Measurements from ENCODE around the gene TRAPPC12. TPM values are rescaled to one million over a fixed set of nuclear protein-coding genes. Genes with fewer than 3 reads are reported as not detected.

Gene TRAPPC12
- total RNA-seq, 1 donor from 2014 or later = 101 TPM

DNA sequence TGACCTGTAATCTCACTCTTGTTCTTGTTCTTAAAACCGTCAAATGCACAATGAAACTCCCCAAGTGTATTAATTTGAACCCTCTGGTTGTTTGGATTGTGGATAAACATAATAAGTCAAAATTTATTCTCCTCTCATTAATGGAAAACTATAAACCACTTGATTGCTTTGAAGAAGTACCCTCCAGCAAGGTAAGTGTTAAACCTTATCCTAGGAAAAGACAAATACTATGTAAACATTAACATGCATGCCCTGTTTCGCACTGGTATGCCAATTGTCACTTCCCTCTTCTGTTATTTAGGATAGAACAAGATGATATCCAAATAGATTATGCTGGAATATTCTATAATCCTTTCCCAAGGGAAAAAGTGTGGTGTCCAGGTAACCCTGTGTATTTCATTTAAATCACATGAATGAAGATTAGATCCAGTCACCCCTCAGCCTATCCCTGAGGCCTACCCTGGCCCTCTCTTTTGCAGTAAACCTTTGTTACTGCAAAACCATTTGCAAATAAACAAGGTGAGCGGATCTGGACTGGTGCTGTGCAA is 138.5 kb downstream of the TRAPPC12 start:
- H3K4me3 Mint-ChIP-seq = peak overlapping the region; percentile 94
- no peak for DNase-seq (ENCODE audit: low spot score)
- peaks cover 3% of the 10 kb centered on the region for H3K27me3 Mint-ChIP-seq (ENCODE audit: insufficient read depth)
- peak overlapping the region; percentile 75 for H3K27ac Mint-ChIP-seq
- peaks cover 32% of the 10 kb centered on the region for H3K36me3 Mint-ChIP-seq (ENCODE audit: low read depth)
- peaks cover 18% of the 10 kb centered on the region for H3K9me3 Mint-ChIP-seq
- H3K4me1 Mint-ChIP-seq (ENCODE audit: low read depth) = peaks cover 52% of the 10 kb centered on the region
- intact Hi-C loops (cut with micrococcal nuclease) = loop anchor here (1.0 to 2.0 kb wide), 2 partner anchors 55 to 57 kb away; partner anchors contain the start of gene RPS7

DNA sequence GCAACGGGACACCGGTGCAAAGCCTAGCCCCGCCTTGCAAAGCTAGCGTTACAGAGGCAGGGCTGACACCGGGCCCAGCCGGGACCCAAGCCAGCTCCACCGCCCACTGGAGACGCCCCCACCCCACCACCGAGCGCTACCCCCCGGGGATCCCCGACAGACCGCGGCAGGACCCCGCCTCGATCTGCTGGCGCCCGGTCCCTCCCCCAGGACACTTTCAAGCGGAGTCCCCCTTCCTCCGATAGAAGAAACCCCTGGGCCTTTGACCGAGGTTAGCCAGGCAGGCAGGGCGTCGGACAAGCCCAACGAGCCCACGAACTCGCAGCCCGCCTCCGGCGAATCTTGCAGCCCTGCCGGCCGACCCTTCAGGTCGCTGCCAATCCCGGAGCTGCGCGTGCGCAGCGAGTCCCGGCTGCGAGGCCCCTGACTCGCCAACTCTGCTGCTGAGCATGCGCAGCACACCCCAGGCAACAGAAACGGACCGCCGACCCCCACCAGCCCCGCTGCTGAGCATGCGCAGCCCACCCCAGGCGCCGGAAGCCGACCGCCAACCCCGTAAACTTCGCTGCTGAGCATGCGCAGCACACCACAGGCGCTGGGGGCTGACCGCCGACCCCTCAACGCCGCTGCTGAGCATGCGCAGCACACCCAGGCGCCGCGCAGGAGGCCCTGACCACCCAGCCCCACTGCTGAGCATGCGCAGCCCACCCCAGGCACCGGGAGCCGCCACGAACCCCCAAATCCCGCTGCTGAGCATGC is 139.2 kb downstream of the TRAPPC12 start:
- H3K4me3 Mint-ChIP-seq = peak overlapping the region; percentile 94
- H3K27ac Mint-ChIP-seq = peak overlapping the region; percentile 91
- H3K9me3 Mint-ChIP-seq = peaks cover 18% of the 10 kb centered on the region
- H3K27me3 Mint-ChIP-seq (ENCODE audit: insufficient read depth) = peaks cover 3% of the 10 kb centered on the region
- DNase-seq (ENCODE audit: low spot score) = peak; percentile 97
- peaks cover 25% of the 10 kb centered on the region for H3K36me3 Mint-ChIP-seq (ENCODE audit: low read depth)
- intact Hi-C loops (cut with micrococcal nuclease) = loop anchor here (1.0 to 2.0 kb wide), 6 partner anchors 40 to 296 kb away; partner anchors contain the start of genes EIPR1, RNASEH1 and RPS7
- H3K4me1 Mint-ChIP-seq (ENCODE audit: low read depth) = peaks cover 50% of the 10 kb centered on the region

DNA sequence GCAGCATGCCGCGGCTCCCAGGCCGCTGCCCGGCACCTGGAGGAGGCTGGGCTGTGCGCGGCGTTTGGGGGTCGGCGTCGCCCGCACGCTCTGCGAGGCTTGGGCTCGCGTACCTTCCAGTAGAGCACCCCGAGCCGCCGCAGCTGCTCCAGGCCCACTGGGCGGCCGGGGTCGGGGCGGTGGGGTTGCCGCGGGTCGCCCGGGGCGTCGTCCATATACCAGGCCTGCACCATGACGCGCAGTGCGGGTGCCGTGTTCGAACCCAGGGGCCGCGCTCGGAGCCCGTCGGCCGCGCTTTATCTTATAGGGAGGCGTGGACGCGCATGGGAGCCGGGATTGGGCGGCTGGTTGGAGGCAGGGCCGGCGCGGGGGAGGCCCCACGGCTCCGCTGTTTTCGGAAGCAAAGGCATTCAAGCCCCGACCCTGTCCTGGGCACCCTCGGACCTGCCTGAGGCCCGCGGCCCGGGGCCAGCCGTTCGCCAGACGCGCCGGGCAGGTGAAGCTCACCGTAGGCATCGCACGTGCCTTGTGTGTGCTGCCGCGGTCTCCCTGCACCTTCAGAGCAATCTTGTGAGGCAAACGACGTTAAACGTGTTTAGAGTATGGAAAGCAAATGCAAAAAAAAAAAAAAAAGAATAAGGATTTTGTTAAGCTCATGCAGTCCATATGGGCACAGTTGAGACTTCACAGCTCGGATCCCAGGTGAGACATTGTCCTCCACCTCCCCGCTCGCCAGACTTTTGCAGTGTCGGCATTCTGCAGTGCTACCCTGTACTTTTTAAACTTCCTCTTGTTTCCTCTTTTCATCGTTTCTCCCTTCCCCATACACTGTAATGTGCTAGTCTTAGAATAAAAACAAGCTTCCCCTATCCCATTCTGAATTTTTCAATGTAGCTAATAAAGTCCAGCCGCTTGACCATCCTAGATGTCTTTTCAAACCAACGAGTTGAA is 140.0 kb downstream of the TRAPPC12 start, which contains the start of gene ADI1:
Gene ADI1, minus strand, starts transcription at position 277 of the 951 bp plus-strand sequence. Its CDS starts 44 bp downstream, at position 233.
- peak; percentile 79 for DNase-seq (ENCODE audit: low spot score)
- Mint-ChIP-seq H3K27ac (peak within 1 kb of the TSS; percentile 92), H3K4me3 (peak within 1 kb of the TSS; percentile 94), H3K36me3 (ENCODE audit: low read depth) (peaks cover 17% of the 10 kb centered on the region), H3K4me1 (ENCODE audit: low read depth) (peaks cover 41% of the 10 kb centered on the region), H3K9me3 (peaks cover 12% of the 10 kb centered on the region), H3K27me3 (ENCODE audit: insufficient read depth) (peaks cover 3% of the 10 kb centered on the region)
- intact Hi-C loops (cut with micrococcal nuclease) = loop anchor here (1.0 to 2.0 kb wide), 5 partner anchors 39 to 297 kb away; partner anchors contain the start of genes EIPR1 and RNASEH1

DNA sequence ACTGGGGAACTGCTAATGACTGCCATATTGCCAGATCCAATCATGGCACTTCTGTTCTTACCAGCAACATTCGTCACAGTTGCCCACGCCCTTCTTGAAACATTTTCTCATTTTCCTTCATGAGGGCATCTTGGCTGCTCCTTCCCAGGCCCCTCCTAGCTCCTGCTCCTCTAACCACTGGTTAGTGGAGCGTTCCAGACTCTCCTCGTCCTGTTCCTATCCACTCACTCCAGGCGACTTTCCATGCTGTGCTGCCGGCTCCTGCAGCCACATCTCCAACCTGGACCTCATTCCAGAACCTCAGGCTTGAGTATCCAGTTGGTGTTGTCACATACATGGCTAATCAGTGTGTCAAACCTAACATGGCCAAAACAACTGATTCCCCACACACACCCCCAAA is 141.1 kb downstream of the TRAPPC12 start:
- peak overlapping the region; percentile 92 for H3K27ac Mint-ChIP-seq
- H3K36me3 Mint-ChIP-seq (ENCODE audit: low read depth) = peaks cover 10% of the 10 kb centered on the region
- intact Hi-C loops (cut with micrococcal nuclease) = no loop called here
- H3K4me3 Mint-ChIP-seq = peak overlapping the region; percentile 94
- H3K27me3 Mint-ChIP-seq (ENCODE audit: insufficient read depth) = peaks cover 4% of the 10 kb centered on the region
- peaks cover 38% of the 10 kb centered on the region for H3K4me1 Mint-ChIP-seq (ENCODE audit: low read depth)
- H3K9me3 Mint-ChIP-seq = peaks cover 4% of the 10 kb centered on the region
- DNase-seq (ENCODE audit: low spot score) = no peak

DNA sequence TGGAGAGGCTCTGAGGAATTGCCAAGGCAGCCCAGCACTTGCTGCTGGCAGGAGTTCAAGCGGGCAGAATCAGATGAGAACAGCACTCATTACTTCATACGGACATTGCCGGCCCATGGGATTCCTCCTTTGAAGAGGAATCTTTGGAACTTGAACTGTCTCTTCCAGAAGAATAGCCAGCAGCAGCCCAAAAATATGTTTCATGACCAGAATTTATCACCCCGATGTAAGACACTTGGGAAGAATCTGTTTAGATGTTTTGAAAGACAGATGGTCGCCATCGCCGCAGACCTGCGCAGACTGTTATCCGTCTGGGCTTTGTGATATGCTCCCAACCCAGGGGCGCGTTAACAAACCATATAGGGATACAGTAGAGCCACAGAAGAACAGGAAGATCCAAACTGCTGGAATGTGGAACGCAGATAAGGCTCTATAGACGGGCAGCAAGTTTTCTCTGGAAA is 143.5 kb downstream of the TRAPPC12 start:
- Mint-ChIP-seq H3K36me3 (ENCODE audit: low read depth) (peaks cover under 1% of the 10 kb centered on the region), H3K4me1 (ENCODE audit: low read depth) (peaks cover 27% of the 10 kb centered on the region), H3K27ac (no peak overlapping the region), H3K4me3 (no peak overlapping the region), H3K27me3 (ENCODE audit: insufficient read depth) (peaks cover 4% of the 10 kb centered on the region), H3K9me3 (no peaks in the 10 kb centered on the region)
- no peak for DNase-seq (ENCODE audit: low spot score)
- intact Hi-C loops (cut with micrococcal nuclease) = no loop called here

DNA sequence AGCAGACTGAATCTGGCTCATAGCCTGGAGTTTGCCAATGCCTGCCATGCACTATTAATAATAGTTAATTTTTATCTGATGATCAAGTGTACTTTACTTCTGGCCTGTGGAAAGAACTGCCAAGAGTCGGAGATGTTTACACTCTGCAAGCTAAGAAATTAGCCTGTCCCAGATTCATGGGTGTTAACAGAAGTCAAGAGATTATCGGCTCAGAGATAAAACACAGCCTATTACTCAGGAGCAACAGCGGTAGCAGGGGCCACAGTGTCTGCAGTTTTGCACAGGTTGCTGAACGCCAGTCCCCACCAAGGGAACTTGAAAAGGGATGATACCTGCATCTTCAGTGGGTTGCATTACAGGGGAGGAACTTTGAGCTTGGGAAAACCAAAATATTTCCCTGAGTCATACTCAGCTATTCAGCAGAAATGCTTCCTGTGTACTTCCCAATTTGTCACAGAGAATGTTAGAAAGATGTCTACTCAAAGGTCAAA is 144.1 kb downstream of the TRAPPC12 start:
- Mint-ChIP-seq H3K36me3 (ENCODE audit: low read depth) (no peaks in the 10 kb centered on the region), H3K4me3 (no peak overlapping the region), H3K9me3 (no peaks in the 10 kb centered on the region), H3K27me3 (ENCODE audit: insufficient read depth) (peaks cover 4% of the 10 kb centered on the region), H3K4me1 (ENCODE audit: low read depth) (peaks cover 23% of the 10 kb centered on the region), H3K27ac (no peak overlapping the region)
- no peak for DNase-seq (ENCODE audit: low spot score)
- intact Hi-C loops (cut with micrococcal nuclease) = no loop called here

DNA sequence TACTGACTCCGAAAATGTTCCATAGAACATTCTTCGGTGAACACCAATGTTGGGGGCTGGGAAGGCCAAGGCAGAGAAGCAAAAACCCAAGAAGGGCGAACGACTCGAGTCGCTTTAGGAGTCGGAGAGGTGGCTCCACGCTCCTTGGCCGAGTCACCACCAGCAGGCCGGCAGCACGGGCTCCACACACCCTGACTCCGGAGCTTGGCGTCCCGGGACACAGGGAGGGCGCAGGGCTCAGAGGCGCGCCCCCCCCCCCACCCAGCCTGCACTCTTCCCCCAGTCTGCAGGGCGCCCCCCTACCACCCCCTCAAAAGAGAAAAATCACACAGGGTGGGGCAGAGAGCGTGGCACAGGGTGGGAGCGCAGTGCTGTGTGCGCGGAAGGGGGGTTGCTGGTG is 147.4 kb downstream of the TRAPPC12 start:
- H3K4me1 Mint-ChIP-seq (ENCODE audit: low read depth) = peaks cover 1% of the 10 kb centered on the region
- H3K4me3 Mint-ChIP-seq = no peak overlapping the region
- H3K9me3 Mint-ChIP-seq = no peaks in the 10 kb centered on the region
- DNase-seq (ENCODE audit: low spot score) = no peak
- H3K27me3 Mint-ChIP-seq (ENCODE audit: insufficient read depth) = peaks cover 2% of the 10 kb centered on the region
- no peaks in the 10 kb centered on the region for H3K36me3 Mint-ChIP-seq (ENCODE audit: low read depth)
- intact Hi-C loops (cut with micrococcal nuclease) = no loop called here
- no peak overlapping the region for H3K27ac Mint-ChIP-seq

DNA sequence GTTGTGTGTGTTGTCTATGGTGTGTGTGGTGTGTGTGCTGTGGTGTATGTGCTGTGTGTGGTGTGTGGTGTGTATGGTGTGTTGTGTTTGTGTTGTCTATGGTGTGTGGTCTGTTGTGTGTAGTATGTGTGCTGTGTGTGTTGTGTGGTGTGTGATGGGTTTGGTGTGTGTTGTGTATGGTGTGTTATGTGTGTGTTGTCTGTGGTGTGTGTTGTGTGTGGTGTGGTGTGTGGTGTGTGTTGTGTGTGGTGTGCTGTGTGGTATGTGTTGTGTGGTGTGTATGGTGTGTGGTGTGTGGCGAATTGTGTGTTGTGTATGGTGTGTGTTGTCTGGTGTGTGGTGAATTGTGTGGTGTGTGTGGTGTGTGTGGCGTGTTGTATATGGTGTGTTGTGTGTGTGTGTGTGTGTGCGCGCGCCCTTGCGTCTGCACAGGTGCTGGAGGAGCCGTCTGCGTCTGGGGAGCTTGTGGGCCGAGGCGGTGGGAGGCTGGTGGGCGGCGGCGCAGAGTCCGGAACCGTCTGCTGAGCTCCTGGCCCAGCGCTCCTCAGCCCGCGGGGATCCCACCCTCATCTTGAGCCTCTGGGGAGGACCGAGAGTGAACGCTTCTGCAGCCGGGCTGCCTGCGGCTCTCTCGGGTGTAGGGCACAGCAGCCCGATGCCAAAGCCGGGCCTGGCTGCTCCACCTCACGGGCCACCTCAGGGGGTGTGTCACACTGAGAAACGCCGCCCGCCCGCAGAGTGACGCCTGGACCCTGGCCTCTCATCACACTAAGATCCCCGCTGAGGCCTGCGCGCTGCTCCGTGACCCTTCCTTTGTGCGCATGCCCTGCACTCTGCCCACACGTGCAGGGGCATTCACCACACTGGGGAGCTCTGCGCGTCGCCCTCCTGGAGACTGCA is 148.6 kb downstream of the TRAPPC12 start:
- no peak for DNase-seq (ENCODE audit: low spot score)
- no peaks in the 10 kb centered on the region for H3K36me3 Mint-ChIP-seq (ENCODE audit: low read depth)
- H3K9me3 Mint-ChIP-seq = no peaks in the 10 kb centered on the region
- no peak overlapping the region for H3K27ac Mint-ChIP-seq
- intact Hi-C loops (cut with micrococcal nuclease) = no loop called here
- H3K27me3 Mint-ChIP-seq (ENCODE audit: insufficient read depth) = peaks cover 2% of the 10 kb centered on the region
- no peaks in the 10 kb centered on the region for H3K4me1 Mint-ChIP-seq (ENCODE audit: low read depth)
- H3K4me3 Mint-ChIP-seq = no peak overlapping the region

Other genes with a start within 250 kb of the TRAPPC12 start
- 50.7 and 53.8 TPM in 2 replicates for gene EIPR1, start 1.9 kb upstream of the TRAPPC12 start, total RNA-seq
- gene ADI1, start 139.8 kb downstream of the TRAPPC12 start, total RNA-seq = 35.5 and 36.0 TPM in 2 replicates
- 30.5 and 31.6 TPM in 2 replicates for gene RNASEH1, start 178.6 kb downstream of the TRAPPC12 start, total RNA-seq
- 1,614 and 1,649 TPM in 2 replicates for gene RPS7, start 195.6 kb downstream of the TRAPPC12 start, total RNA-seq
- gene COLEC11, start 215.4 kb downstream of the TRAPPC12 start, total RNA-seq = not detected in 2 replicates

Measured in activated T-helper 1 cell treated with anti-CD3 and anti-CD28 coated beads, Interleukin-12 subunit alpha, Interleukin-12 subunit beta, Interleukin-2, Interleukin-4 antibody, amounts not matched to agents 30 ng/mL and 10 ng/mL and 1 ng/mL, durations not matched to agents 14 hours and 24 hours and 36 hours (primary cell).